Pancreas (tissue), 10 donors: Measurements from ENCODE around the gene RNF182. TPM values are rescaled to one million over a fixed set of nuclear protein-coding genes. Genes with fewer than 3 reads are reported as not detected.

Experiments
- ATAC-seq, 4 donors: fragments of 200-7000 bp; cut with Tn5 transposase; one replicate each; pipeline versions ENCODE4 v1.8.0 to v1.9.1; 2020; ENCODE audit warnings: mild to moderate bottlenecking in 4 of 4, moderate library complexity in 4 of 4
- DNase-seq, 6 donors: peaks; one replicate each; pipeline ENCODE4 v3.0.0-alpha.2; 2020
- FAIRE-seq: peaks from 2 replicates; lab custom pipeline; 2012; peaks lifted over from hg19 to GRCh38; lab: Jason Lieb, UNC
- H3K27ac ChIP-seq, 4 donors: fragments of 200-600 bp; sonication (generic); 1 replicate in 3 of 4; 2 replicates in 1 of 4; pipeline versions ENCODE4 v1.5.0 to v1.8.0; 2020
- H3K27me3 ChIP-seq, 4 donors: fragments of 200-600 bp; one replicate each; pipeline ENCODE4 v1.8.0; 2021
- H3K36me3 ChIP-seq, 3 donors: fragments of 200-600 bp; sonication (generic) in 1 of 3; one replicate each; pipeline versions ENCODE4 v1.5.0 to v1.8.0; 2020 to 2021
- H3K4me1 ChIP-seq, 3 donors: fragments of 200-600 bp; one replicate each; pipeline ENCODE4 v1.8.0; 2021
- H3K4me3 ChIP-seq, 4 donors: fragments of 200-600 bp; sonication (generic) in 2 of 4; one replicate each; pipeline versions ENCODE4 v1.5.0 to v1.8.0; 2020 to 2021
- H3K9me3 ChIP-seq, 4 donors: fragments of 200-600 bp; one replicate each; pipeline ENCODE4 v1.8.0; 2021
- WGBS, 2 donors: extraction: QIAGEN DNeasy Blood & Tissue Kit; methylation state at CpG; one replicate each; pipeline ENCODE4 v1.1.7; 2013; 5-methylcytosine and 5-hydroxymethylcytosine counted together
- intact Hi-C, 3 donors: fragments of 100-400 bp; cut with DNase I; formaldehyde crosslinking; loops; one replicate each; pipeline versions ENCODE4 v1.11.1 to v1.14.2; 2022
- polyA plus RNA-seq, 2 donors: library from polyadenylated mRNA; stranded (reverse); fragments of 200-250 nt; gene quantifications; one replicate each; pipeline ENCODE4 v1.2.3, GENCODE V29; 2013
- total RNA-seq, 6 donors: library from RNA; stranded (reverse); fragmentation: NEBNext Ultra II Directional in 4 of 6; extraction: Animal tissue kit (Norgen Biotek cat#: 25700) in 4 of 6; gene quantifications; one replicate each; pipeline versions ENCODE4 v1.2.1 to v1.2.4, GENCODE V29; 2021 to 2023
- TF ChIP-seq, protein P1 (sequence below), 4 donors: fragments of 200-600 bp; sonication (generic) in 3 of 4; IDR thresholded peaks; one replicate each; pipeline versions ENCODE4 v1.5.0 to v1.8.0; 2021; ENCODE audit warnings: antibody characterized with exemption in 4 of 4
- donor health status: healthy with polysubstance abuse.
- donor health status: DM: no; HTN: no; CAD: no; lungs with moderate emphysema.
- donor health status: DM: no; HTN: no; CAD: no.
- donor health status: control.
- donor health status: control.
- donor health status: Bipolar disorder and iron deficiency.
- donor health status: DM: yes; HTN: yes; CAD: no.
- donor health status: DM: no; HTN: no; CAD: no.
- donor health status: DM: no; HTN: no; CAD: no.
- donor health status: DM: yes; HTN: yes; CAD: no.

RNF182 gene
- total and polyA plus RNA-seq, 8 donors: 0.34 to 2.2 (median 0.77) TPM

DNA sequence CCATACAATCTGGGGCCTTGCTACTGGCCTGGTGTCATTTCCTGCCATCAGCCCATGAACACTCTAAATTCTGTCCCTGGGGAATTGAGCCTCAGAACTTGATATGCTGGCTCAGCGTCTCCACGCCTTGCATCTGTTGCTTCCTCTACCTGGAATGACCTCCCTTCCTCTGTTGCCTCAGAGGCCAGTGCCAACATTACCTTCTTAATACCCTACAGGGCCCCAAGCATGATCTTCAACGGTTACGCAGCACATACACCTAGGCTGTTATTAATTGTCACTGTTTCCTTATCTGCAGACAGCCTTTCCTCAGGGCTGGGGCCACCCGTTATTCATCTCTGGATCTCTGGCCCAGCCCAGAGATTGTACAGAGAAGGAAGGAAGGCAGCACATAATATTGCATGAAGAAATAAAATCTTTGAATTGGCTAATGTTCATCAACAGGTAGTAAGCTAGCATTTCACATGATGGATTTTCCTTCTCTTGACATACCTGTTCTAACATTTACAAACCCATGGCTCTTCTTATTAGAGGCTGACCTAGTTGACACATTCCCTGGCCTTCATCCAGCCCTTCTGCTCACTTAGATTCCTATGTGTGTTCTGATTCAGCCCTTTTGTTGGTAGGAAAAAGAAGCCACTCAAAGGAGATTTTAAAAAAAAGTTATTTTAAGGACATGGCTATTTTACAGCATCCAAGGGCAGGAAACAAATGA lies 8.4 kb upstream of the RNF182 start:
- WGBS, 2 donors: 68 to 72% methylated on average over 5 of the region's 5 CpGs
- peak in 2 of 4 donors; percentile 29 to 55 for ATAC-seq
- FAIRE-seq: no peak
- no peak overlapping the region for H3K4me3 ChIP-seq
- no peak for DNase-seq
- peaks cover 0 to 5% (median 0%) of the 10 kb centered on the region in 4 donors for H3K27me3 ChIP-seq
- no peaks in the 10 kb centered on the region for H3K36me3 ChIP-seq
- H3K27ac ChIP-seq: no peak overlapping the region
- TF ChIP-seq, protein P1, sequence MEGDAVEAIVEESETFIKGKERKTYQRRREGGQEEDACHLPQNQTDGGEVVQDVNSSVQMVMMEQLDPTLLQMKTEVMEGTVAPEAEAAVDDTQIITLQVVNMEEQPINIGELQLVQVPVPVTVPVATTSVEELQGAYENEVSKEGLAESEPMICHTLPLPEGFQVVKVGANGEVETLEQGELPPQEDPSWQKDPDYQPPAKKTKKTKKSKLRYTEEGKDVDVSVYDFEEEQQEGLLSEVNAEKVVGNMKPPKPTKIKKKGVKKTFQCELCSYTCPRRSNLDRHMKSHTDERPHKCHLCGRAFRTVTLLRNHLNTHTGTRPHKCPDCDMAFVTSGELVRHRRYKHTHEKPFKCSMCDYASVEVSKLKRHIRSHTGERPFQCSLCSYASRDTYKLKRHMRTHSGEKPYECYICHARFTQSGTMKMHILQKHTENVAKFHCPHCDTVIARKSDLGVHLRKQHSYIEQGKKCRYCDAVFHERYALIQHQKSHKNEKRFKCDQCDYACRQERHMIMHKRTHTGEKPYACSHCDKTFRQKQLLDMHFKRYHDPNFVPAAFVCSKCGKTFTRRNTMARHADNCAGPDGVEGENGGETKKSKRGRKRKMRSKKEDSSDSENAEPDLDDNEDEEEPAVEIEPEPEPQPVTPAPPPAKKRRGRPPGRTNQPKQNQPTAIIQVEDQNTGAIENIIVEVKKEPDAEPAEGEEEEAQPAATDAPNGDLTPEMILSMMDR (IDR thresholded peaks at IDR 0.05): no peak
- intact Hi-C loops: loop anchor here in 1 of 3 donors (5.0 kb wide), 1 partner anchor 151 kb away; no protein-coding TSS in a partner anchor
- H3K9me3 ChIP-seq: no peaks in the 10 kb centered on the region
- H3K4me1 ChIP-seq: no peaks in the 10 kb centered on the region

DNA sequence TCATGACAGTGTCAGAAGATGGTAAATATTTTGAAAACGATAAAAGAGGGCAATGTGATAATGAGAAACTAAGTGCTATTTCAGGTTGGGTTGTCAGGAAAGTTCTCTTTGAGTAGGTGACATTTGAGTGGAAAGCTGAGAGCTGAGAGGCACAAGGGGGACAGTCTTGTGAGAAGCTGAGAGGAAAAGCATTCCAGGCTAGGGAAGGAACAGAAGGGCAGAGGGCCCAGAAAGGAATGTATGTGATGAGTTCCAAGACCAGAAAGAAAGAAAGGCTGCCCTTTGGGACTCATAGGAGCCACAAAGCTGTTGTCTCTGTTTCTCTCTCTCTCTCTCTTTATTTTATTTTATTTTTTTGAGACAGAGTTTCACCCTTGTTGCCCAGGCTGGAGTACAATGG lies 7.6 kb upstream of the RNF182 start:
- FAIRE-seq (no peak), DNase-seq (no peak), ATAC-seq (no peak)
- TF ChIP-seq, protein P1 (IDR thresholded peaks at IDR 0.05): no peak
- no peaks in the 10 kb centered on the region for H3K36me3 ChIP-seq
- H3K4me1 ChIP-seq: no peaks in the 10 kb centered on the region
- H3K27me3 ChIP-seq: peaks cover 0 to 5% (median 0%) of the 10 kb centered on the region in 4 donors
- intact Hi-C loops: loop anchor here in 1 of 3 donors (5.0 kb wide), 1 partner anchor 150 kb away; no protein-coding TSS in a partner anchor
- no peak overlapping the region for H3K27ac ChIP-seq
- WGBS, 2 donors: 44% methylated on average over 1 of the region's 1 CpG
- no peaks in the 10 kb centered on the region for H3K9me3 ChIP-seq
- no peak overlapping the region for H3K4me3 ChIP-seq

DNA sequence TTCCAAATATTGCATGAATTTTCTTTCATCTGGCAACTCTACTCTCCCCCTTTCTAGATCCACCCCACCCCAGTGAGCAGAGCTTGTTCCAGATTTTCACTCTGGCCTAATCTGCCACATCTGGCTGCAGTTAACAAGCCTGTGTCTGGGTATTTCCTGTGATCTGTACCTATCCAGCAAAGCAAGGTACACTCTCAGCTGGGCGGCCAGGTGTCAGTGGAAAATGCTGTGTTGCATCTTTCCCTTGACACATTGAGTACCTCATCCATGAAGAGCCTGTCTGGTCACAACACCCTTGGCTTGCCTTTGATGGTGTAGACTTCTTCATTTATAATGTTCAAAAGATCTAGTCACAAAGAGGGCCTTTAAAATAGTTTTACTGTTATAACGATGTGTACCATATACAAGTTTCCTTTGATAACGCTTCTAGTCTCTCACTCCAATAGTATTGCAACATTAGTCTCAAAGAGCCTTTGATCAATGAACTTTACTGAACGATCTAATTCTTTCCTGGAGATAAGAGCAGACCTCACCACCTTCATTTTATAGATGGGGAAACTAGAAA lies 6.0 kb upstream of the RNF182 start:
- intact Hi-C loops: loop anchor here in 1 of 3 donors (5.0 kb wide), 1 partner anchor 149 kb away; no protein-coding TSS in a partner anchor
- ATAC-seq (no peak), FAIRE-seq (no peak), DNase-seq (no peak)
- H3K4me3 ChIP-seq: no peak overlapping the region
- H3K36me3 ChIP-seq: no peaks in the 10 kb centered on the region
- TF ChIP-seq, protein P1 (IDR thresholded peaks at IDR 0.05): no peak
- no peaks in the 10 kb centered on the region for H3K9me3 ChIP-seq
- 74 to 76% methylated on average over 4 of the region's 4 CpGs for WGBS, 2 donors
- H3K4me1 ChIP-seq: no peaks in the 10 kb centered on the region
- no peaks in the 10 kb centered on the region for H3K27me3 ChIP-seq
- H3K27ac ChIP-seq: no peak overlapping the region

DNA sequence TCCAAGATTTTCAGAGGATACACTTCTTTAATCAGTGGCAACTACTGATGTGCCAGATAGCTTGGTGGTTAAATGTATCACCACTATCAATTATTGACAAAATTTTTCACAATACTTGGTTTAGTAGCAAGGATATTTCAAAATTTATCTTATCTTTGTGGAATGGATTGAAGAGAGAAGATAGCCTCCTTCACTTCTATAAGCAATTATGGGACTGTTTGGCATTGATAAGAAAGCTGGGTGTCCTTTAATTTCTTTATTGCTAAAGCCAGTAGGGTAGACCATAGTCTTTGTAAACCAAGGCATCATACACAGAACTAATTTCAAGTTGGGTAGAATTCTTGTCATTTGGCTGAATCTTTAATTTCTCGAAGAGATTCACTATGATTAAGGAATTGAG lies 4.9 kb upstream of the RNF182 start:
- FAIRE-seq: no peak
- H3K27ac ChIP-seq: no peak overlapping the region

More for the DNA sequence above, 4.9 kb upstream of the RNF182 start:
- intact Hi-C loops: loop anchor here in 1 of 3 donors (5.0 kb wide), 1 partner anchor 147 kb away; no protein-coding TSS in a partner anchor
- TF ChIP-seq, protein P1 (IDR thresholded peaks at IDR 0.05): no peak
- WGBS, 2 donors: 80 to 95% methylated on average over 1 of the region's 1 CpG
- Histone ChIP-seq H3K36me3 (no peaks in the 10 kb centered on the region), H3K4me1 (no peaks in the 10 kb centered on the region), H3K27me3 (no peaks in the 10 kb centered on the region), H3K9me3 (no peaks in the 10 kb centered on the region), H3K4me3 (no peak overlapping the region)
- no peak for ATAC-seq
- DNase-seq: no peak
